MM.1S (cell line): ENCODE results near the gene FAT4.

Experiments used
- DNase-seq: peaks from one replicate; pipeline ENCODE4 v3.0.0-alpha.2; 2015
- H2AFZ ChIP-seq: fragments of 300-600 bp; sonication (generic); 2 replicates; pipeline ENCODE4 v1.6.0; 2016; ENCODE audit warnings: antibody characterized with exemption, low read length
- H3F3A ChIP-seq: fragments of 300-600 bp; sonication (generic); 2 replicates; pipeline ENCODE4 v1.6.1; 2016; ENCODE audit warnings: mild to moderate bottlenecking, antibody characterized with exemption, low read length, moderate library complexity, mixed read lengths; ENCODE audit not compliant: insufficient read depth
- H3K27ac ChIP-seq: fragments of 300-600 bp; sonication (generic); 2 replicates; pipeline ENCODE4 v1.5.1; 2016; ENCODE audit warnings: mild to moderate bottlenecking, low read length
- H3K27me3 ChIP-seq: fragments of 300-600 bp; sonication (generic); replicated peaks from 2 replicates; pipeline ENCODE4 v1.6.0; 2016; ENCODE audit warnings: low read length; ENCODE audit not compliant: insufficient read depth
- H3K36me3 ChIP-seq: fragments of 300-600 bp; sonication (generic); replicated peaks from 2 replicates; pipeline ENCODE4 v1.6.1; 2016; ENCODE audit warnings: mild to moderate bottlenecking, low read length, mixed read lengths; ENCODE audit not compliant: insufficient read depth
- H3K4me1 ChIP-seq: fragments of 300-600 bp; sonication (generic); 2 replicates; pipeline ENCODE4 v1.6.1; 2016; ENCODE audit warnings: low read length, mixed read lengths
- H3K4me2 ChIP-seq: fragments of 300-600 bp; sonication (generic); 2 replicates; pipeline ENCODE4 v1.6.0; 2016; ENCODE audit warnings: low read depth, low read length
- H3K4me3 ChIP-seq: fragments of 300-600 bp; sonication (generic); 2 replicates; pipeline ENCODE4 v1.5.1; 2016; ENCODE audit warnings: low read length, mixed read lengths
- H3K79me2 ChIP-seq: fragments of 300-600 bp; sonication (generic); 2 replicates; pipeline ENCODE4 v1.6.1; 2016; ENCODE audit warnings: mixed run types, low read length, mixed read lengths
- H3K9ac ChIP-seq: fragments of 300-600 bp; sonication (generic); 2 replicates; pipeline ENCODE4 v1.6.1; 2016; ENCODE audit warnings: low read length, mixed read lengths
- H3K9me2 ChIP-seq: fragments of 300-600 bp; sonication (generic); replicated peaks from 2 replicates; pipeline ENCODE4 v1.6.1; 2016; ENCODE audit warnings: mild to moderate bottlenecking, low read length, mixed read lengths; ENCODE audit not compliant: insufficient read depth
- H3K9me3 ChIP-seq: fragments of 300-600 bp; sonication (generic); replicated peaks from 2 replicates; pipeline ENCODE4 v1.6.1; 2016; ENCODE audit warnings: mild to moderate bottlenecking, low read length, mixed read lengths; ENCODE audit not compliant: insufficient read depth
- H4K20me1 ChIP-seq: fragments of 300-600 bp; sonication (generic); 2 replicates; pipeline ENCODE4 v1.6.1; 2016; ENCODE audit warnings: mild to moderate bottlenecking, low read length, moderate library complexity, mixed read lengths; ENCODE audit not compliant: insufficient read depth
- EZH2 ChIP-seq: fragments of 300-600 bp; sonication (generic); optimal IDR thresholded peaks from 2 replicates; pipeline ENCODE3; 2017; ENCODE audit warnings: low read depth, mild to moderate bottlenecking, antibody characterized with exemption, low read length, mixed read lengths
- EZH2phosphoT487 ChIP-seq: fragments of 300-600 bp; sonication (generic); IDR thresholded peaks from 2 replicates; pipeline ENCODE4 v1.6.1; 2018; ENCODE audit warnings: antibody characterized with exemption, low read length
- TF ChIP-seq, protein P1 (sequence below): fragments of 300-600 bp; sonication (generic); IDR thresholded peaks from 2 replicates; pipeline ENCODE4 v1.5.1; 2016; ENCODE audit warnings: antibody characterized with exemption, low read length, mixed read lengths

FAT4 gene

DNA sequence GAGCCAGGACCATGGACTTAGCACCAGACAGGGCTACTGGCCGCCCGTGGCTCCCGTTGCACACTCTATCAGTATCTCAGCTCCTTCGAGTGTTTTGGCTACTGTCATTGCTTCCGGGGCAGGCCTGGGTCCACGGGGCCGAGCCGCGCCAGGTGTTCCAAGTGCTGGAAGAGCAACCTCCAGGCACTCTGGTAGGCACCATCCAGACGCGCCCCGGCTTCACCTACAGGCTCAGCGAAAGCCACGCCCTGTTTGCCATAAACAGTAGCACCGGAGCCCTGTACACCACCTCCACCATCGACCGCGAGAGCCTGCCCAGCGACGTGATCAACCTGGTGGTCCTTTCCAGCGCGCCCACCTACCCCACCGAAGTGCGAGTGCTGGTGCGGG lies 1.6 kb downstream of the FAT4 start:
- Histone ChIP-seq H3K27ac (no peak overlapping the region), H3F3A (peaks cover 9% of the 10 kb centered on the region; the same call in 1 of the 2 replicates), H3K4me1 (peaks cover 12% of the 10 kb centered on the region), H3K4me3 (peak overlapping the region; percentile 92), H3K9ac (no peak overlapping the region; the same call in 1 of the 2 replicates), H3K9me2 (no peaks in the 10 kb centered on the region), H3K79me2 (no peaks in the 10 kb centered on the region), H3K27me3 (no peaks in the 10 kb centered on the region), H3K4me2 (peak overlapping the region; percentile 93), H4K20me1 (no peaks in the 10 kb centered on the region), H3K36me3 (no peaks in the 10 kb centered on the region), H3K9me3 (no peaks in the 10 kb centered on the region), H2AFZ (peak overlapping the region; percentile 95)
- TF ChIP-seq EZH2 (no peak), EZH2phosphoT487 (no peak)
- TF ChIP-seq, protein P1, sequence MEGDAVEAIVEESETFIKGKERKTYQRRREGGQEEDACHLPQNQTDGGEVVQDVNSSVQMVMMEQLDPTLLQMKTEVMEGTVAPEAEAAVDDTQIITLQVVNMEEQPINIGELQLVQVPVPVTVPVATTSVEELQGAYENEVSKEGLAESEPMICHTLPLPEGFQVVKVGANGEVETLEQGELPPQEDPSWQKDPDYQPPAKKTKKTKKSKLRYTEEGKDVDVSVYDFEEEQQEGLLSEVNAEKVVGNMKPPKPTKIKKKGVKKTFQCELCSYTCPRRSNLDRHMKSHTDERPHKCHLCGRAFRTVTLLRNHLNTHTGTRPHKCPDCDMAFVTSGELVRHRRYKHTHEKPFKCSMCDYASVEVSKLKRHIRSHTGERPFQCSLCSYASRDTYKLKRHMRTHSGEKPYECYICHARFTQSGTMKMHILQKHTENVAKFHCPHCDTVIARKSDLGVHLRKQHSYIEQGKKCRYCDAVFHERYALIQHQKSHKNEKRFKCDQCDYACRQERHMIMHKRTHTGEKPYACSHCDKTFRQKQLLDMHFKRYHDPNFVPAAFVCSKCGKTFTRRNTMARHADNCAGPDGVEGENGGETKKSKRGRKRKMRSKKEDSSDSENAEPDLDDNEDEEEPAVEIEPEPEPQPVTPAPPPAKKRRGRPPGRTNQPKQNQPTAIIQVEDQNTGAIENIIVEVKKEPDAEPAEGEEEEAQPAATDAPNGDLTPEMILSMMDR: no peak
- no peak for DNase-seq

DNA sequence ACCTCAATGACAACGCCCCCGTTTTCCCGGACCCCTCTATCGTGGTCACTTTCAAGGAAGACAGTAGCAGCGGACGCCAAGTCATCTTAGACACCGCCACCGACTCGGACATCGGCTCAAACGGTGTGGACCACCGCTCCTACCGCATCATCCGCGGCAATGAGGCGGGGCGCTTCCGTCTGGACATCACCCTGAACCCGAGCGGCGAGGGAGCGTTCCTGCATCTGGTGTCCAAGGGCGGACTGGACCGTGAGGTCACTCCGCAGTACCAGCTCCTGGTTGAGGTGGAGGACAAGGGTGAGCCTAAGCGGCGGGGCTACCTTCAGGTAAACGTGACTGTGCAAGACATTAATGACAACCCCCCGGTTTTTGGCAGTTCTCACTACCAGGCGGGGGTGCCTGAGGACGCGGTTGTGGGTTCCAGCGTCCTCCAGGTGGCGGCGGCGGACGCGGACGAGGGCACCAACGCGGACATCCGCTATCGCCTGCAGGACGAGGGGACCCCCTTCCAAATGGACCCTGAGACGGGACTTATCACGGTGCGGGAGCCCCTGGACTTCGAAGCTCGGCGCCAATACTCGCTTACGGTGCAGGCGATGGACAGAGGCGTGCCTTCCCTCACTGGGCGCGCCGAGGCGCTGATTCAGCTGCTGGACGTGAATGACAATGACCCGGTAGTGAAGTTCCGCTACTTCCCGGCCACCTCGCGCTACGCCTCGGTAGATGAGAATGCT lies 2.2 kb downstream of the FAT4 start:
- H3K36me3 ChIP-seq: no peaks in the 10 kb centered on the region
- DNase-seq: no peak

DNA sequence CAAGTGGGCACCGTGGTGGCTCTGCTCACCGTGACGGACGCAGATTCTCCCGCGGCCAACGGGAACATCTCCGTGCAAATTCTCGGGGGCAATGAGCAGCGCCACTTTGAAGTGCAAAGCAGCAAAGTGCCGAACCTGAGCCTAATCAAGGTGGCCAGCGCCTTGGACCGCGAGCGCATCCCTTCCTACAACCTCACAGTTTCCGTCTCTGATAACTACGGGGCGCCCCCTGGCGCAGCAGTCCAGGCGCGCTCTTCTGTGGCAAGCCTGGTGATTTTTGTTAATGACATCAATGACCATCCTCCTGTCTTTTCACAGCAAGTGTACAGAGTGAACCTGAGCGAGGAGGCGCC lies 2.7 kb downstream of the FAT4 start:
- Histone ChIP-seq H3F3A (peaks cover 9% of the 10 kb centered on the region; the same call in 1 of the 2 replicates), H3K9ac (no peak overlapping the region), H3K4me1 (peaks cover 12% of the 10 kb centered on the region), H3K9me2 (no peaks in the 10 kb centered on the region), H3K36me3 (no peaks in the 10 kb centered on the region), H3K4me2 (peak overlapping the region; percentile 93), H3K27ac (no peak overlapping the region), H3K4me3 (peak overlapping the region; percentile 41; the same call in 1 of the 2 replicates), H3K9me3 (no peaks in the 10 kb centered on the region), H3K27me3 (no peaks in the 10 kb centered on the region), H4K20me1 (no peaks in the 10 kb centered on the region), H2AFZ (0 out of 2 replicates have a peak overlapping the region, but pooled peaks have one; percentile 39), H3K79me2 (no peaks in the 10 kb centered on the region)
- DNase-seq: peak; percentile 37
- no peak for TF ChIP-seq EZH2phosphoT487
- TF ChIP-seq, protein P1: peak; percentile 48

More for the DNA sequence above, 2.2 kb downstream of the FAT4 start:
- Histone ChIP-seq H3K9me2 (no peaks in the 10 kb centered on the region), H3K9me3 (no peaks in the 10 kb centered on the region), H3K4me3 (peak overlapping the region; percentile 92; the same call in 1 of the 2 replicates), H3K4me1 (peaks cover 12% of the 10 kb centered on the region), H3F3A (peaks cover 9% of the 10 kb centered on the region; the same call in 1 of the 2 replicates), H3K27me3 (no peaks in the 10 kb centered on the region), H3K27ac (no peak overlapping the region), H4K20me1 (no peaks in the 10 kb centered on the region), H3K79me2 (no peaks in the 10 kb centered on the region), H2AFZ (peak overlapping the region; percentile 95; the same call in 1 of the 2 replicates), H3K4me2 (peak overlapping the region; percentile 93), H3K9ac (no peak overlapping the region)
- TF ChIP-seq EZH2phosphoT487 (no peak), EZH2 (no peak)
- TF ChIP-seq, protein P1: no peak
